Fibroblast of upper back skin (primary cell): Measurements from ENCODE around the gene STEAP1B.

Experiments used
- DNase-seq: peaks from one replicate; pipeline ENCODE4 v3.0.0-alpha.2; 2013

Gene STEAP1B

DNA sequence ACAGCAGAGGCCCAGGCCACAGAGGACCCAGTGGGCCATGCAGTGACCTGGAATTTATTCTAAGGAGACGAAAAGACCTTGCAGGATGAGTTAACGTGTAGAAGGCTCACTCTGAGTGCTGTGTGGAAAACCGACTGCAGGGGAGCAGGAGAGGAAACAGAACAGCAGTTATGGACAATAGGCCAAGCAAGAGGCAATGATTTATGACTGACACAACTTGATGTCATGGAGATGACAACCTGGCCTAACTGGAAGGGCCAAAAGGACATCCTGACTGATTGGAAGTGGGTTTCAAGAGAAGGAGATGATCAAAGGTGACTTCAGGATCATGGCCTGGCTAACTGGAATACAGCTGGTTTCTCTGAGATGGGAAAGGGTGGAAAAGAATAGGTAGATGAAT is 72.9 kb downstream of the STEAP1B start:
- no peak for DNase-seq

- DNase-seq: no peak
Measured at GRCh38 chr7:22426463-22427094, 73.4 kb downstream of the STEAP1B start.

DNA sequence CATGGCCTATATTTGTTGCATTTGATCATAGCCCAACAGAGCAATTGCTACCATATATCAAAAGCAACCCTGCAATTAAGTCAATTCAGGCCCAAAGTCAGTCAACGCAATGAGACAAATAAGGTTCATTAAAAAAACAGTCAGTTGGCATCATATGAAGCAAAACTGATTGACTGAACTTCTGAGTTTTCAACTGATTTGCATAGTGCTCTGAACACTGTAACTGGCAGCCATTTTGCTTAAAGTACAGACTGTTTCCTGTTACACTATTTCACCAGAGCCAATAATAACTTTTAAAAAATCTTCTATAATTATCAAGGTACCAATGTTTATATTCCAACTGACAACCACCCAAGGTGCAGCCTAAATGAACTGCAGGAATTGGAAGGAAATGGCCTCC is 74.6 kb downstream of the STEAP1B start:
- no peak for DNase-seq

DNA sequence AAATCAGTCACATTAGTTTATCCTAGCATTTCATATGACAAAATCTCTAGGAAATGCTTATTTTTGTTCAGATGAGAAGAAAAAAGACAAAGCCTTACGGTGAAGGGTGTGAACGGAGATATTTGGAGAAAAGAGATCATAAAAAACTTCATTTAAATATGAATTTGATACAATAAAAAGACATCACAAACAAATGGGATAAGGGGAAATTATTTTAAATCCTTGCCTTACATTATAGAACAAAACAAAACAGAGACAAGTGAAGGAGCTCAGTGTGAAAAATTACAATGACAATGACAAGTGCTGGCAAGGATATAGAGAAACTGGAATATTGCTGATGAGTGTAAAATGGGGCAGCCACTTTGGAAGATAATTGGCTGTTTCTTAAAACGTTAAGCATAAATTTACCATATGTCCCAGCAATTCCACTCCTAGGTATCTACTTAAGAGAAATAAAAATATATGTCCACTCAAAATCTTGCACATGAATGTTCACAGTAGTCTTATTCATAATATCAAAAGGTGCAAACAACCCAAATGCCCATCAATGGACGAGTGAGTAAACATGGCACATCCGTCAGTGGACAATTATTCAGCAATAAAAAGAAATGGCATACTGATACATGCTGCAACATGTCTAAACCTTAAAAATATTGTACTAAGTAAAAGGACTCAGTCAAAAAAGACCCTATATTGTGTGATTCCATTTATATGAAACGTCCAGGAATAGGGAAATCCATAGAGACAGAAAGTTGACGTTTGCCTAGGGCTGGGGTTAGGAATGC is 77.0 kb downstream of the STEAP1B start:
- no peak for DNase-seq

GRCh38 chr7:22420973-22421635 is 78.9 kb downstream of the STEAP1B start:
- DNase-seq: no peak

DNA sequence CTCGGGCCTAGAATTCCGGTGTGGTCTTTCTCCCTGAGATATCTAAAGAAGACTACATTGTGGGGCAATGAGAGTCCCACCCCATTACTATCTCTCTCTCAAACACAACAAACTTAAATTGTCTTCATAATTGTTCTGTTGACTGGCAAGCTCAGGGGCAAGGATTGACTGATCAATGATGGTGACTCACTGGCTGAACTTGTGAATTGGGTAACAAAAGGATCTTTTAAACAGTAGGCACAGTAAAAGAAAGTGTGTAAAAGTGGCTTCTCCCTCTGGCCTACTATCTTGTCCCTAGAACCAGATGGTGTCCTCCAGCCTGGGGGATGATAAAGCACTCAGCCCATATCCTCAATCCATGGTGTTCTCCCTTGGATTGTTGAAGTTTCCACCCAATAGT is 80.0 kb downstream of the STEAP1B start:
- no peak for DNase-seq

DNA sequence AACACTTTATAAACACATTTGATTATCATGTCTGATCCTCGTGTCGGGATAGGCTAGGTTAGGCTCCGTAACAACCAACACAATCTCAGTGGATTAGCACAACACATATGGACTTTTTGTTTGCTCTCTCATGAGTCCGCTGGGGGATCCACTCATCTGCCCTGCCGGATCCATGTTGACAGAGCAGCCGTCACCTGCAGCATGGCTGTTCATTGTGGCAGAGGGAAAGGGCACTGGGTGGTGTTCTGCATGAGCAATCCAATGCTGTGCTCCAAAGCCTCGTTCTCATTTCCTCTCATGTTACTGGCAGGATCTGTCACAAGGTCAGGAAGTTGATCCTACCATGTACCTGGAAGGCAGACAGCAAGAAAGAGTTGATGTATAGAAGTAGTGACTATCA is 80.5 kb downstream of the STEAP1B start:
- no peak for DNase-seq

GRCh38 chr7:22418251-22419046 is 81.5 kb downstream of the STEAP1B start:
- no peak for DNase-seq

DNA sequence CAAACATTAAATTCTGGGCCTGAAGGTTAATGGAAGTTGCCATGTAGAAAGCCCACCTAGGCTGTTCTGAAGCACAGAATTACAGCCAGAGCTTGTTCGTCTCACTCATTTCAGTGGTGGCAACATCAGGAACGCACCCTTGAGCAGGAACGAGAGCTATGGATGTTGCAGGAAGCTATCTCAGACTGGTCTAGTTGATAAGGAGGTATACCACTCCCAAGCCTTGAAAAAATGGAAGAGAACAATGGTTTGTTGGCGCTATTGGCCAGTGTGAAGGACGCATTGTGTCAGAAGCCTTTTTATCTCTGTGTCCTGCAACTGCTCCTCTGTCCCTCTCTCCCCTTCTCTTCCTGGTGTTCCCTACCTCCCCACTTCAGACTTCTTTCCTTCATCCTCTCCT is 82.1 kb downstream of the STEAP1B start:
- no peak for DNase-seq

DNA sequence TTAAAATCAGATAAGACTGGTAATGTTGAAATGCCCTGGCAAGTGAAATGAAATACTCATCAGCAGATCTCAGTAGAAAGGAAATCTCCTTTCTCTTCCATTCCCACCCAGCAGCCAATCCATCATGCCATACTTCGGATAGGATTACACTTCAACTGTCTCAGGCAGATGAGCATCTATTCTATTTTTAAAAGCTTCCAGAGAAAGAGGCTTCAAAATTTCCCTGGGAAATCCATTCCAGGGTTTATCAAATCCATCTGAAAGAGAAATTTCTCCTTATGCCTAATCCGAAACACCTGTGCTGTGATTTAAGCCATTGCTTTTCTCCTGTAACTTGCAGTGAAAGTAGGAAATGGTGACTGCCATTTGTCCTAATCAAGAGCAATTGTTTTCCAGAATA is 82.6 kb downstream of the STEAP1B start:
- DNase-seq: no peak

DNA sequence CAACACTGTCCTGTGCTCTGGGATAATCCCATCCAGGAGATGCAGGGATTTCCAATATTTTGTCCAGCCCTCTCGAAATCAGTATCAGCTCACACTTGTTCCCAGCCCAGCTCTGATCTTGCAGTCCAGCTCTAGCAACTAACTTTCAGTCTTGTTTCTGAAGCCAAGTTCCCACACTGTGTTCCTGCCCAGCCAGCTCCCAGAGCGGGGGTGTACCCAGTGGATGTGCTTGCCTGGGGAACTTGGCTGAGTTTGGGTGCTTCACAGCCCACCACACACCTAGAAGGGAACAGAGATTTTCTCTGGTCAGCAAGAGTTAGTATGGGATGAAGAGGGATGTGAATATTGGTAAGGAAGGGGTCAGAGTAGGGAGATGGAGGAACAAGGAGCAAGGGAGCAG is 85.6 kb downstream of the STEAP1B start:
- DNase-seq: no peak

- DNase-seq: no peak
Measured at GRCh38 chr7:22413211-22413610, 86.8 kb downstream of the STEAP1B start.

- no peak for DNase-seq
Measured at GRCh38 chr7:22411977-22412693, 87.9 kb downstream of the STEAP1B start.

GRCh38 chr7:22406715-22407114 is 93.3 kb downstream of the STEAP1B start:
- no peak for DNase-seq

DNA sequence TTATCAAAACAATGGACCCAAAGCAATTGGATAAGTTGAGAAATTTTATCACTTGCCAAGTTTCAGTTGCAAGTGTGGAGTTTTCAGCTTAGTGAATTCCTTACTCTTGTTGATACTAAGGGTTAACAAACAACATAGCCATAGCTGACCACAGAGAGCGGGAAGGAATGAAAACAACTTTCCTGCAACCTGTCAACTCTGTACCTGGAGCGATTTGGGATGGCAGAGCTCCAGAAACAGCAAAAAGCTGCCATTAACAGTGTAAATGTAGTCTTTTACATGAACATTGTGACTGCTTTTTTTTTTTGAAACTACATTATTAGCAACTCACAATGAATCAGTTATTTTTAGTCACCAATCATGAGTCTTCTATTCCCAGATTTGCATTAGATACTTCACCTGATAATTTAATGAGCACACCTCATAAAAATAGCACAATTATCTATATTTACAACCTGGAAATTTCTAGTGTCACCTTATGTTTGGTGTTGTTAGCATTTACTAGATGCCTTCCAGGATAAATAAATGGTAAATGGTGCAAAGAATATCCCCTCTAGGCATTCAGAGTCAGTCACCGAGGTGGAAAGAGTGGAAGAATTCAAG is 95.5 kb downstream of the STEAP1B start:
- no peak for DNase-seq

- no peak for DNase-seq
Measured at GRCh38 chr7:22403344-22403743, 96.6 kb downstream of the STEAP1B start.

DNA sequence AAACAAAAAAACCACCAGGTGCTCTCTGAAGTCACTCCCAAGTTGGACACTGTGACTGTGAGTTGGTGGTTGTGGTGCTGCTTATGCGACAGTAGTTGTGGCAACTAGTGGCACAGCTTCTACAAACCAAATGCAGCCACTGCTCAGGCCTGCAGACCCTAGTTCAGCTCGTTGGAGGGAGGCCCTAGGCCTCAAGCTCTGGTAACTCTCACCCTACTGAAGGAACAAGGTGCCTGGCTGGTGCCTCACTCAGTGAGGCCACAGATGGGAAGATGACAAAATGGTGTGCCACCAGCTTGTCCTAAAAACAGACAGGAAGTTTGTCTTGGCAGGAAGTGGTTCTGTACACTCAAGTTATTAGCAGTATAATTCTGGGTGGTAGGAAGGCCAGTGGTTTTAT is 97.7 kb downstream of the STEAP1B start:
- no peak for DNase-seq

- peak; percentile 17 for DNase-seq
Measured at GRCh38 chr7:22400936-22401553, 98.9 kb downstream of the STEAP1B start.

DNA sequence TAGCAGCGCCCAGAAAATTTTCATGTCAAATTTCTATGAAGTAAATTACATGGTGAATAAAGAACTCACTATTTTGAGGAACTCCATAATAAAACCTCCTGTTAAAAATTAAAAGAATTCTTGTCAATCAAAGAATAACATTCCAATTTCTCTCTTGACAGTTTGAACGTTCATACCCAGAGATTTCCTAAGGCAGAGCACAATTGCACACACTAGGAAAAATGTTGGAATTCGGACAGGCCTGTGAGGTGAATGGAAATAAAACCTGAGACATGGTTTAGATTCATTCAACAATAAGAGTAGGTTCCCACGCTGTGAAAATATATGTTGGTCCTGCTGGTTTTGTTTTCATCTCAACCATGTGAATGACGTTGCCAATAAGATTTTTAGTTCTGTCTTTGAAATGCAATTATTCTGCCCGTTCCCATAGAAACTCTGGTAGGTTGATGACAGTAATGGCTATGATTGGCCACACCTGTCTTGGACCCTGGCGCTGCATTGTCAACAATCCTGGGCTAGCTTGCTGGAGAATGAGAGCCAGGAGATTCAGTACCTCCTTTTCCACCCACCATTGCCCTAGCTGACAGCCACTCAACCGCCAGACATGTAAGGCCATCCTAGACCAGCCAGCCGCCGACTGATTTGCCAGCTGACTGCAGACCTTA is 99.7 kb downstream of the STEAP1B start:
- no peak for DNase-seq

- no peak for DNase-seq
Measured at GRCh38 chr7:22399546-22399945, 100.4 kb downstream of the STEAP1B start.

DNA sequence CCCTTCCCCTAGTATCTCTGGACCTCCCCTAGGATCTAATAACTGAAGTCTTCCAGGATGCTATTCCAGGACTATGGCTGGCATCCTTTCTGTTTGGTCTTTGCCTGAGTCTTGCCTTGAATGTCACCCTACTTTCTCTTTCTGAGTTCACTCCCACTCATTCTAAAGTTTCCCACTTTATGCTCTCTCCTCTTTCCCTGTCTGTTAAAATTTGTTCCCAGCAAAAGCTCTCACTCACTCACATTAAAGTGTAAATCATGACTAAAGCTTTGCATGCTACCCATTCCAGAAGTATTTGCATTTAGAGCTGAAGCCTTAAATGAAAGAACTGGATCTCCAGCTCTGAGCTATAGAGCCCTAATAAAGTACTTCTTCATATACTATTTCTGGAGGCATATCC is 100.9 kb downstream of the STEAP1B start:
- no peak for DNase-seq
